Body of pancreas (tissue), 4 donors: ENCODE data around the gene CAPN8. TPM values are rescaled to one million over a fixed set of nuclear protein-coding genes. Genes with fewer than 3 reads are reported as not detected.
A peak's percentile ranks its signal among the peaks of the same experiment; 100 is the strongest.

Experiments
- ATAC-seq: fragments of 150-250 bp; one replicate; pipeline ENCODE4 v1.9.1; 2016
- DNase-seq, 4 donors: peaks; one replicate each; pipeline ENCODE4 v3.0.0-alpha.2; 2019
- H3K27ac ChIP-seq, 4 donors: fragments of 200-600 bp; sonication (generic); 1 replicate in 3 of 4; 2 replicates in 1 of 4; pipeline versions ENCODE4 v1.5.1 to v1.6.1; 2016 to 2019; ENCODE audit warnings: mild to moderate bottlenecking in 1 of 4, mixed read lengths in 1 of 4, moderate library complexity in 1 of 4
- H3K27me3 ChIP-seq, 2 donors: fragments of 200-600 bp; sonication (generic); one replicate each; pipeline ENCODE4 v1.6.0; 2016; ENCODE audit warnings: mild to moderate bottlenecking in 1 of 2
- H3K36me3 ChIP-seq, 2 donors: fragments of 200-600 bp; sonication (generic); replicated peaks in 1 of 2; 2 replicates each; pipeline ENCODE4 v1.5.1; 2016; ENCODE audit warnings: low read depth in 2 of 2; ENCODE audit not compliant: insufficient read depth in 1 of 2
- H3K4me1 ChIP-seq: fragments of 200-600 bp; sonication (generic); one replicate; pipeline ENCODE4 v1.6.0; 2016
- H3K4me3 ChIP-seq, 2 donors: fragments of 200-600 bp; sonication (generic); 1 replicate in 1 of 2; 2 replicates in 1 of 2; pipeline ENCODE4 v1.5.1; 2016 to 2019
- H3K9me3 ChIP-seq, 3 donors: fragments of 200-600 bp; sonication (generic); 1 replicate in 2 of 3; 2 replicates in 1 of 3; pipeline ENCODE4 v1.5.1; 2016
- POLR2A ChIP-seq, 3 donors: fragments of 450-650 bp; IDR thresholded peaks; one replicate each; pipeline ENCODE4 v1.6.1; 2016; ENCODE audit warnings: antibody characterized with exemption in 3 of 3, mild to moderate bottlenecking in 2 of 3
- whole genome bisulfite sequencing, 2 donors: methylation state at CpG; one replicate each; pipeline ENCODE4 v1.1.5; 2017; 5-methylcytosine and 5-hydroxymethylcytosine counted together
- intact Hi-C: fragments of 100-400 bp; cut with DNase I; formaldehyde crosslinking; loops from one replicate; pipeline ENCODE4 v1.15.1; 2023
- total RNA-seq, 2 donors: library from RNA; depleted of rRNA; stranded (reverse); fragments of >200 nt; gene quantifications; one replicate each; pipeline ENCODE4 v1.1.0, GENCODE V29; 2016
- TF ChIP-seq, protein P1 (sequence below), 7 experiments: fragments of 450-650 bp in 4 of 7; fragments of 200-600 bp in 3 of 7; sonication (generic) in 3 of 7; IDR thresholded peaks; one replicate each; pipeline ENCODE4 v1.5.1; 2016 to 2019; ENCODE audit warnings: antibody characterized with exemption in 7 of 7

Gene CAPN8
- total RNA-seq, 2 donors from 2014 or later: 43.1 TPM; not detected in 1

DNA sequence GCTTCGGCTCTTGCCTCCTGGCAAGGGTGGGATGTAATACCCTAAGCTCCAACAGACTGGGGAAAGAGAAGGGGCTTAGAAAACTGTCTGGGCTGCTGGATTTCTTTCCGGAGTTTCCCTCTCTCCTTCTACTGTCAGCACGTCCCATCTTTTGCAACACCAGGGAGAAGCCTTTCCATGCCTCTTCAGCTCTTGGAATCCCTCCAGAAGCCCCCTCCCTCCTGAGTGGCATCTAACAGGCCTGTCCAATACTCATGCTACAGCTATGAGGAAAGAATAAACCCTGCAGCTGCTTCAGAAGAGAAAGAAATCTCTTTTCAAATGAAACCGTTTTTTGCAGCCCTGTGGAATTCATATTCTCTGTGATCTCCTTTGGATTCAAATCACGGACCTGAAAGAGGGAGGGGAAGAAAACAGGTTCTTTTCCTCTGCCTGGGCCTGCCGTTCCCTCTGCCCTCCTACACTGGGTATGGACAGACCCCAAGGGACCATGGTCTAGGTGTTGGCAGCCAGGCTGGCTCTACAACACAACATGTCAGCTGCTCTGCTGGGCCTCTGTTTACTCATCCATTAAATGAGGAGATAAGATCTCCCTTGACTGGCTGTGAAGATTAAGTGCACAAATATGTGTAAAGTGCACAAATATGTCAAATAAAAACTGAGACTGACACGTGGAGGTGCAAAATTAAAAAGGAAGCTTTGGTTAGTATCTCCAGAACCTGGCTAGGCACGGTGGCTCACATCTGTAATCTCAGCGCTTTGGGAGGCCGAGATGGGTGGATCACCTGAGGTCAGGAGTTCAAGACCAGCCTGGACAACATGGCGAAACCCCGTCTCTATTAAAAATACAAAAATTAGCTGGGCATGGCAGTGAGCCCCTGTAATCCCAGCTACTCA, 40.8 kb upstream of the CAPN8 start:
- no peak for DNase-seq
- no peaks in the 10 kb centered on the region for H3K36me3 ChIP-seq
- intact Hi-C loops: no loop called here
- no peak overlapping the region for H3K4me3 ChIP-seq
- H3K9me3 ChIP-seq: no peaks in the 10 kb centered on the region
- ATAC-seq: no peak
- H3K4me1 ChIP-seq: peaks cover 22% of the 10 kb centered on the region
- TF ChIP-seq, protein P1, sequence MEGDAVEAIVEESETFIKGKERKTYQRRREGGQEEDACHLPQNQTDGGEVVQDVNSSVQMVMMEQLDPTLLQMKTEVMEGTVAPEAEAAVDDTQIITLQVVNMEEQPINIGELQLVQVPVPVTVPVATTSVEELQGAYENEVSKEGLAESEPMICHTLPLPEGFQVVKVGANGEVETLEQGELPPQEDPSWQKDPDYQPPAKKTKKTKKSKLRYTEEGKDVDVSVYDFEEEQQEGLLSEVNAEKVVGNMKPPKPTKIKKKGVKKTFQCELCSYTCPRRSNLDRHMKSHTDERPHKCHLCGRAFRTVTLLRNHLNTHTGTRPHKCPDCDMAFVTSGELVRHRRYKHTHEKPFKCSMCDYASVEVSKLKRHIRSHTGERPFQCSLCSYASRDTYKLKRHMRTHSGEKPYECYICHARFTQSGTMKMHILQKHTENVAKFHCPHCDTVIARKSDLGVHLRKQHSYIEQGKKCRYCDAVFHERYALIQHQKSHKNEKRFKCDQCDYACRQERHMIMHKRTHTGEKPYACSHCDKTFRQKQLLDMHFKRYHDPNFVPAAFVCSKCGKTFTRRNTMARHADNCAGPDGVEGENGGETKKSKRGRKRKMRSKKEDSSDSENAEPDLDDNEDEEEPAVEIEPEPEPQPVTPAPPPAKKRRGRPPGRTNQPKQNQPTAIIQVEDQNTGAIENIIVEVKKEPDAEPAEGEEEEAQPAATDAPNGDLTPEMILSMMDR (IDR thresholded peaks at IDR 0.05): no peak
- TF ChIP-seq POLR2A (IDR thresholded peaks at IDR 0.05): no peak
- H3K27me3 ChIP-seq: no peaks in the 10 kb centered on the region
- peak overlapping the region in 1 of 4 donors; percentile 79 for H3K27ac ChIP-seq
- 55 to 66% methylated on average over 12 of the region's 12 CpGs for WGBS, 2 donors

DNA sequence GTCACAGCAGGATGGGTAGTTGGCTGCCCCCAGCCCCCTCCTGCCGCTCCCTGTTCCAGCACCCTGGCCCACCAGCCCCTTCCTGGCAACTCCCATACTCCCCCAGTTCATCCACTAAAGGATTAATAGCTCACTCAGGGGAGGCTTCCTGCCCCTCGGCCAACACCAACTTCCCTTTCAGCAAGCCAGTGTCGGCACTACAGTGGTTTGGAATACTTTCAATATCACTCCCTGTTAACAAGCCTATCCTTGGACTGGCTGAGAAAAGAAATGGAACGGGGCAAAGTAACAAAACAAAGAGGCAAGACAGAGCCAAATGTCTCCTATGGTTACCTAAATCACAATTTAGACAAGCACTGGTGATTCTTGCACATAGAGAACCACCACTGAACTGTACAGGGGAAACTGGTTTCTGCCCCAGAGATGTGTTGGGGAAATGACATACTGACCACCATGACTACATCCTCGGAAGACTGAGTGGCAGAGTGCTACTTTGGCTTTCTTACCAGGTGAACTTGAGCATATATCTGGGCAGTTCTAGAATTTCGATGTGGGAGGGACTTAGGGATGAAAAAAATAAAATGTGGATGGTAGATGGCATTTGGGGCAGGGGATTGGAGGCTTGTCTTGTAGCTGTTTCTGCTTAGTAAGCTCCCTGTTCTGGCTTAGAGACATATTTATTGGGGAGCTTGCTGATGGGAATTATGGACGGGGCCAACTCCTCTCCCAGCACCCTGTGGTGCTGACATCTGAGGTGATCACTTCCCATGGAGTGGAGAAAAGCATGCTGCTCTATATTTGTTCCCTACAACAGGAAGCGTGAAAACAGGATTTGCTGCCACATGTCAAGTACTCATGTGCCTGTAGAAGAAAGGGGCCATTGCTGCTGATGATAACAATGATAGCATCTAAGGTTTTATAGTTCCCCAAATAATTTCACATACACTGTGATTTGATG, 39.7 kb upstream of the CAPN8 start:
- Histone ChIP-seq H3K4me3 (no peak overlapping the region), H3K4me1 (peaks cover 22% of the 10 kb centered on the region), H3K9me3 (no peaks in the 10 kb centered on the region), H3K27me3 (no peaks in the 10 kb centered on the region), H3K27ac (no peak overlapping the region), H3K36me3 (no peaks in the 10 kb centered on the region)
- intact Hi-C loops: no loop called here
- ATAC-seq (no peak), DNase-seq (no peak)
- WGBS, 2 donors: 77 to 78% methylated on average over 8 of the region's 8 CpGs
- TF ChIP-seq, protein P1 (IDR thresholded peaks at IDR 0.05): no peak
- TF ChIP-seq POLR2A (IDR thresholded peaks at IDR 0.05): no peak

DNA sequence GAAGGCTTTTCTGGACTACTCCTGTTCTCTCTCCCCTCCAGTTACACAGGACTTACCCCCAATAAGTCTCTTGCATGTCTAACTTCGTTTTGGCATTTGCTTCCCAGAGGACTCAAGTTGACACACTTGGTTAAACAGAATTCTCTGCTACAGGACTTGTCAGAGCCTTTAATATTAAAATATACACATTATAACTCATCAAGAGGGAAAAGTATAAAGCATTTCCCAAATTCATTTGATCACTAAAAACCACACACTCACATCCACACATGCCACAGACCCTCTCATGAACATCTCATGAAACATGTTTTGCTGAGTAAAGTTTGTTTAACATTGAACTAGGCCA, 38.1 kb upstream of the CAPN8 start:
- 31 to 48% methylated on average over 1 of the region's 1 CpG for WGBS, 2 donors
- no peak overlapping the region for H3K4me3 ChIP-seq
- H3K9me3 ChIP-seq: no peaks in the 10 kb centered on the region
- intact Hi-C loops: no loop called here
- no peak for DNase-seq
- no peak for TF ChIP-seq POLR2A (IDR thresholded peaks at IDR 0.05)
- TF ChIP-seq, protein P1 (IDR thresholded peaks at IDR 0.05): no peak
- no peak for ATAC-seq
- no peaks in the 10 kb centered on the region for H3K27me3 ChIP-seq
- no peak overlapping the region for H3K27ac ChIP-seq
- H3K4me1 ChIP-seq: peaks cover 22% of the 10 kb centered on the region
- no peaks in the 10 kb centered on the region for H3K36me3 ChIP-seq

DNA sequence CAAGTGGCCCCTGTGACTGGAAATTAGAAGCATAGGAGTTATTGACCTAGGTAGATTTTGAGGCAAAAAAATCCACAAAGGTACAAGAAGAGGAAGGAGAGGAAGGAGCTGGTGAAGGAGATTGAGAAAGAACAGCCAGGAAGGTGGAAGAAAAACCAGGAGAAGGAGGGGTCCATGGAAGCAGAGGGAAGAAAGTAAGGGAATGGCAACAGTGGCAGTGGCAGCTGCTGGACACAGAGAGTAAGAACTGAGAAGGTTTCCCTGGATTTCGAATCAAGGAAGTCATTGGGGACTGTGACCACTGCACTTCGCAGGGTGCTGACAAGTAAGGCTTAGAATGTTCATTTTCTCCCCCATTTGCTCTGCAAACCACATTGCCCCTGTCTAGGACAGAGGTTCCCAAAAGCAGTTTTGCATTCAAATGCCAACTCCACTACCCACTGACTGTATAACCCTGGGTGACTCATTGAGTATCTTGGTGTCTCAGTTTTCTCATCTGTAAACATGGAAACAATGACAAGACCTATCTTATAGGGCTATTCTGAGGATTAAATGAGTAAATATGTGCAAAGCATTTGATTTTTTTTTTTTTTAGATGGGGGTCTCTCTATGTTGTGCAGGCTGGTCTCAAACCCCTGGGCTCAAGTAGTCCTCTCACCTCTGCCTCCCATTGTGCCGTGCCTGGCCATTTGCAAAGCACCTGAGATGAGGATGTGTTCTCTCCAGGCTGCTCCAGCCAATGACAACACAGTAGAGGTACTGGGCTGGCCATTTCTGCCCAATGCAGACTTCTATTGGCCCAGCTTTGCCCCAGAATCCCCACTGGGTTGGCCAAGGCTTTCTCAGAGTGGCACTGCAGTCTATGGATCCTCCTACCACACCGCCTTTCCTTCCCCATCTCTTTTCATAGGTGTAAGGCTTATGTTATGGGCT, 37.5 kb upstream of the CAPN8 start:
- DNase-seq (no peak), ATAC-seq (no peak)
- 87 to 95% methylated on average over 4 of the region's 4 CpGs for WGBS, 2 donors
- no peaks in the 10 kb centered on the region for H3K36me3 ChIP-seq
- H3K27me3 ChIP-seq: no peaks in the 10 kb centered on the region
- no peak overlapping the region for H3K4me3 ChIP-seq
- no peak overlapping the region for H3K27ac ChIP-seq
- H3K4me1 ChIP-seq: peaks cover 19% of the 10 kb centered on the region
- no peaks in the 10 kb centered on the region for H3K9me3 ChIP-seq
- TF ChIP-seq, protein P1 (IDR thresholded peaks at IDR 0.05): no peak
- no peak for TF ChIP-seq POLR2A (IDR thresholded peaks at IDR 0.05)
- intact Hi-C loops: no loop called here
